Type B pancreatic cell (in vitro differentiated cells): ENCODE measurements around the gene MYH16. TPM values are rescaled to one million over a fixed set of nuclear protein-coding genes. Genes with fewer than 3 reads are reported as not detected.

Experiments used
- DNase-seq: peaks from one replicate; pipeline ENCODE4 v3.0.0; 2021; ENCODE audit warnings: mixed read lengths; ENCODE audit not compliant: unreplicated experiment; ENCODE audit errors: extremely low spot score
- H3K27ac Mint-ChIP-seq: 2 replicates; pipeline ENCODE4 v1.8.0; 2021; ENCODE audit warnings: mild to moderate bottlenecking, mixed read lengths
- H3K27me3 Mint-ChIP-seq: 2 replicates; pipeline ENCODE4 v1.8.0; 2021; ENCODE audit warnings: mixed read lengths
- H3K36me3 Mint-ChIP-seq: 2 replicates; pipeline ENCODE4 v1.8.0; 2021; ENCODE audit warnings: mixed read lengths
- H3K4me1 Mint-ChIP-seq: one replicate; pipeline ENCODE4 v1.8.0; 2021; ENCODE audit warnings: mixed read lengths; ENCODE audit not compliant: unreplicated experiment
- H3K4me3 Mint-ChIP-seq: 2 replicates; pipeline ENCODE4 v1.8.0; 2021; ENCODE audit warnings: mild to moderate bottlenecking, mixed read lengths
- H3K9me3 Mint-ChIP-seq: 2 replicates; pipeline ENCODE4 v1.8.0; 2021; ENCODE audit warnings: mixed read lengths
- CTCF ChIP-seq: fragments of 200-600 bp; sonication (generic); conservative IDR thresholded peaks from 2 replicates; pipeline ENCODE4 v1.5.0; 2021; ENCODE audit warnings: antibody characterized with exemption, mild to moderate bottlenecking
- total RNA-seq: library from RNA; stranded (reverse); gene quantifications from 2 replicates; pipeline ENCODE4 v1.2.1, GENCODE V29; 2021; ENCODE audit warnings: low replicate concordance

The MYH16 gene
- total RNA-seq, 1 donor from 2014 or later: not detected

GRCh38 chr7:99244939-99245338 is 27.7 kb upstream of the MYH16 start:
- no peak for DNase-seq
- Mint-ChIP-seq H3K27me3 (peaks cover 3% of the 10 kb centered on the region), H3K9me3 (no peaks in the 10 kb centered on the region), H3K4me3 (no peak overlapping the region), H3K4me1 (no peaks in the 10 kb centered on the region), H3K27ac (no peak overlapping the region), H3K36me3 (no peaks in the 10 kb centered on the region)
- TF ChIP-seq CTCF: no peak

DNA sequence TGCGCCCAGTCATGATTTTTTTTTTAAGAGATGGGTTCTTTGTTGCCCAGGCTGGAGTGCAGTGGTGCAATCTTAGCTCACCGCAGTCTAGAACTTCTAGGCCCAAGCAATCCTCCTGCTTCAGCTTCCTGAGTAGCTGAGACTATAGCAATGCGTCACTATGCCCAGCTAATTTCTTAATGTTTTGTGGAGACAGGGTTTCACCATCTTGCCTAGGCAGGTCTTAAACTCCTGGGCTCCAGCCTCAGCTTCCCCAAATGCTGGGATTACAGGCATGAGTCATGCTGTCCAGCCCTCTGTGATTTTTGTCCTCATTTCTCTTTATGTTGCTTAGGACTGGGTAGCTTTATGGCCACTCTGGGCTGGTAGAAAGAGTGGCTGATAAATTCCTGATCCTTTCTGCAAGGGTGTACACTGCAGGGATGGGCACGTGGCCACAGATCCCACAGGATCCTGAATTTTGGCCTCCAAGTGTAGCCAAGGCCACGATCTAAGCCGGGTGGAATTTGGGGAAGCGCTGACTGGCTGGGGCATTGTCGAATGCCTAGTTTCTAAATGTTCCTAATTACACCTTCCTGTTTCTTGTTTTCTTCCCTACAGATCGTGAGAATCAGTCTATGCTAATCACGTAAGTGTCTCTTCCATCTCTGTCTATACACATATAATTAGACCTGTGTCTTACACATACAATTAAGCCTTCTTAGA is 24.1 kb upstream of the MYH16 start:
- Mint-ChIP-seq H3K4me1 (no peaks in the 10 kb centered on the region), H3K36me3 (no peaks in the 10 kb centered on the region), H3K27me3 (peaks cover 3% of the 10 kb centered on the region)

GRCh38 chr7:99249985-99250575 is 22.6 kb upstream of the MYH16 start:
- Mint-ChIP-seq H3K27ac (no peak overlapping the region), H3K27me3 (peaks cover 2% of the 10 kb centered on the region), H3K4me3 (no peak overlapping the region), H3K9me3 (no peaks in the 10 kb centered on the region), H3K36me3 (no peaks in the 10 kb centered on the region), H3K4me1 (no peaks in the 10 kb centered on the region)
- no peak for DNase-seq
- no peak for TF ChIP-seq CTCF

More for the DNA sequence above, 24.1 kb upstream of the MYH16 start:
- Mint-ChIP-seq H3K4me3 (no peak overlapping the region), H3K9me3 (no peaks in the 10 kb centered on the region), H3K27ac (no peak overlapping the region)
- DNase-seq: no peak
- TF ChIP-seq CTCF: no peak

DNA sequence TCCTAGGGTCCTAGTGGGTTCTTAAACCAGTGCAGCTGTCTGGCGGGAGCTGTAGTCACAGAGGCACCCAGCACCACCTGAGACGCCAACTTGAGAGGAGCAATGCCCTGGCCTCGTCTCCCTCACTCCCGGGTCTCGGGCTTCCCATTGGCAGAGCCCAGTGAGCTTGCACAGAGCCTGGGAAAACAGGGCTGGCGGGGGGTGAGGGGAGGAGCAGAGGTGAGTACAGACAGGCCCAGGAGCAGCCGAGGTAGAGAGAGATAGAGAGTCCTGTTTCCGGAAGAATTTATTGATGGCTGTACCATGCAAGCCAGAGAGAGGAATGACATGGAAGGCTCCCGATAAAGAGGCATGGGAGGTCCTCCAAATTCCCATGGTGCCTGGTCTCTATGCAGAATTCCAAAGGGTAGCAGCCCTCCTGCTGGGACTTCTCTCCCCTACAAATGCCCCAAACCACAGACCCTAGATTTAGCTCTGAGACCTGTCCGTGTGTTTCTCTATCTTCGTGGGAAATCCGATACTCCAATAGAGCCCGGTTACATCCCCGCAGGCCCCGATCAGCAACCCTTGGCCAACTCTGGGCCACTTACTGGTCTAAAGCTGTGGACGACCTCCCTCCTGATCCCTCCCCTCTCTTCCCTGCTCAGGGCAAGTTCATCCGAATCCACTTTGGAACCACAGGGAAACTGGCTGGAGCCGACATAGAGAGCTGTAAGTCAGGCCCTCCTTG is 20.3 kb upstream of the MYH16 start:
- no peak for DNase-seq

GRCh38 chr7:99253369-99253768 is 19.3 kb upstream of the MYH16 start:
- Mint-ChIP-seq H3K4me3 (no peak overlapping the region), H3K36me3 (no peaks in the 10 kb centered on the region), H3K9me3 (no peaks in the 10 kb centered on the region), H3K27me3 (no peaks in the 10 kb centered on the region), H3K27ac (no peak overlapping the region), H3K4me1 (no peaks in the 10 kb centered on the region)
- no peak for TF ChIP-seq CTCF
- no peak for DNase-seq

More for the DNA sequence above, 20.3 kb upstream of the MYH16 start:
- Mint-ChIP-seq H3K27me3 (no peaks in the 10 kb centered on the region), H3K4me3 (no peak overlapping the region), H3K36me3 (no peaks in the 10 kb centered on the region), H3K27ac (no peak overlapping the region), H3K4me1 (no peaks in the 10 kb centered on the region), H3K9me3 (no peaks in the 10 kb centered on the region)
- no peak for TF ChIP-seq CTCF
